Astrocyte (in vitro differentiated cells and primary cell): ENCODE data around the gene TTC12. TPM values are rescaled to one million over a fixed set of nuclear protein-coding genes. Genes with fewer than 3 reads are reported as not detected.

Experiments used
- DNase-seq: peaks from one replicate; pipeline ENCODE4 v3.0.0-alpha.2; 2010; ENCODE audit warnings: low read depth
- FAIRE-seq: peaks from 2 replicates; lab custom pipeline; 2011; peaks lifted over from hg19 to GRCh38; lab: Jason Lieb, UNC
- H2AFZ ChIP-seq: 2 replicates; pipeline ENCODE4 v1.6.0; 2012; ENCODE audit warnings: low read depth, low read length, inconsistent platforms
- H3K27ac ChIP-seq: 2 replicates; pipeline ENCODE4 v1.5.1; 2011; ENCODE audit warnings: low read depth, low read length, inconsistent platforms
- H3K27me3 ChIP-seq: 2 replicates; pipeline ENCODE4 v1.6.0; 2011; ENCODE audit warnings: low read length, inconsistent platforms; ENCODE audit not compliant: insufficient read depth
- H3K36me3 ChIP-seq: 2 replicates; pipeline ENCODE4 v1.5.1; 2011; ENCODE audit warnings: low read length, inconsistent platforms; ENCODE audit not compliant: insufficient read depth
- H3K4me1 ChIP-seq: 2 replicates; pipeline ENCODE4 v1.5.1; 2011; ENCODE audit warnings: low read length, inconsistent platforms; ENCODE audit not compliant: insufficient read depth
- H3K4me2 ChIP-seq: 2 replicates; pipeline ENCODE4 v1.6.0; 2012; ENCODE audit warnings: low read length, inconsistent platforms
- H3K4me3 ChIP-seq: 2 replicates; pipeline ENCODE4 v1.5.1; 2011; ENCODE audit warnings: low read depth, mild to moderate bottlenecking, low read length, inconsistent platforms; ENCODE audit not compliant: insufficient read depth
- H3K79me2 ChIP-seq: 2 replicates; pipeline ENCODE4 v1.6.0; 2012; ENCODE audit warnings: mild to moderate bottlenecking, low read length, inconsistent platforms; ENCODE audit not compliant: insufficient read depth
- H3K9ac ChIP-seq: 2 replicates; pipeline ENCODE4 v1.6.0; 2012; ENCODE audit warnings: mild to moderate bottlenecking, low read length, inconsistent platforms
- H3K9me3 ChIP-seq: 2 replicates; pipeline ENCODE4 v1.5.1; 2012; ENCODE audit warnings: low read depth, mild to moderate bottlenecking, low read length, inconsistent platforms; ENCODE audit not compliant: insufficient read depth
- H4K20me1 ChIP-seq: 2 replicates; pipeline ENCODE4 v1.6.0; 2012; ENCODE audit warnings: low read length, inconsistent platforms; ENCODE audit not compliant: insufficient read depth
- H3K27ac Mint-ChIP-seq: one replicate; pipeline ENCODE4 v1.8.0; 2021; ENCODE audit warnings: mild to moderate bottlenecking, mixed read lengths; ENCODE audit not compliant: unreplicated experiment
- H3K27me3 Mint-ChIP-seq: one replicate; pipeline ENCODE4 v1.8.0; 2021; ENCODE audit warnings: low read depth, mixed read lengths; ENCODE audit not compliant: unreplicated experiment
- H3K36me3 Mint-ChIP-seq: one replicate; pipeline ENCODE4 v1.8.0; 2021; ENCODE audit warnings: low read depth, mixed read lengths; ENCODE audit not compliant: unreplicated experiment
- H3K4me1 Mint-ChIP-seq: one replicate; pipeline ENCODE4 v1.8.0; 2021; ENCODE audit warnings: low read depth, mixed read lengths; ENCODE audit not compliant: unreplicated experiment
- H3K4me3 Mint-ChIP-seq: one replicate; pipeline ENCODE4 v1.8.0; 2021; ENCODE audit warnings: mild to moderate bottlenecking, moderate library complexity, mixed read lengths; ENCODE audit not compliant: unreplicated experiment
- H3K9me3 Mint-ChIP-seq: one replicate; pipeline ENCODE4 v1.8.0; 2021; ENCODE audit warnings: mild to moderate bottlenecking, mixed read lengths; ENCODE audit not compliant: unreplicated experiment
- EZH2 ChIP-seq: IDR thresholded peaks from 2 replicates; pipeline ENCODE4 v1.6.1; 2012; ENCODE audit warnings: mild to moderate bottlenecking, low read length, inconsistent platforms; ENCODE audit not compliant: insufficient read depth
- total RNA-seq: library from RNA; stranded (reverse); gene quantifications from 2 replicates; pipeline ENCODE4 v1.2.1, GENCODE V29; 2021
- TF ChIP-seq, protein P1 (sequence below): IDR thresholded peaks from 2 replicates; pipeline ENCODE4 v1.5.1; 2011; ENCODE audit warnings: low read depth, mild to moderate bottlenecking, inconsistent platforms, low read length, moderate library complexity; ENCODE audit not compliant: insufficient read depth

TTC12 gene
- total RNA-seq, 1 donor from 2014 or later, result 9.4 TPM

DNA sequence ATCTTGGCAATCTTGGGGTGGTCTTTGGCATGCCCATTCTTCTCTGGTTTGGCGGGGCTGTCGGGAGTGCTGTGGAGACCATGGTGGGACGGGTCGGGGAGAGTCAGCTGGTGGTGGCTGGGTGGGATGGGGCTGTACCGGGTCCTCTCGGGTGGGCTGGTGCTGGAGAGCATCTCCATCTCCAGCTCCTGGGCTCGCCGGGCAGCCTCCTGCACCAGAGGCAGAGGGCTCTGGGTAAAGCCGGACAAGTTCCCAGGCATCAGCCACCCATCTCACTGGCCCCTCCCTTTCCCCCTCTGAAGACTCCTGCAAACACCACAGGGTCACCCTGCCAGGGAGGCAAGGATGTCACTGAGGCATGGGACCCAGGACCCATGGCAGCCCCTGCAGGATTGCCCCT lies 98.3 kb downstream of the TTC12 start:
- Histone ChIP-seq H3K9ac (no peak overlapping the region), H3K4me2 (no peak overlapping the region), H3K79me2 (no peaks in the 10 kb centered on the region), H2AFZ (no peak overlapping the region), H3K27ac (no peak overlapping the region), H3K4me3 (no peak overlapping the region), H3K27me3 (peaks cover under 1% of the 10 kb centered on the region), H3K9me3 (no peaks in the 10 kb centered on the region), H3K36me3 (no peaks in the 10 kb centered on the region), H3K4me1 (no peaks in the 10 kb centered on the region), H4K20me1 (no peaks in the 10 kb centered on the region)
- FAIRE-seq (no peak), DNase-seq (no peak)
- Mint-ChIP-seq H3K27ac (no peak overlapping the region), H3K27me3 (peaks cover 76% of the 10 kb centered on the region), H3K36me3 (peaks cover 2% of the 10 kb centered on the region), H3K4me3 (no peak overlapping the region), H3K4me1 (no peaks in the 10 kb centered on the region), H3K9me3 (peaks cover 9% of the 10 kb centered on the region)
- TF ChIP-seq, protein P1, sequence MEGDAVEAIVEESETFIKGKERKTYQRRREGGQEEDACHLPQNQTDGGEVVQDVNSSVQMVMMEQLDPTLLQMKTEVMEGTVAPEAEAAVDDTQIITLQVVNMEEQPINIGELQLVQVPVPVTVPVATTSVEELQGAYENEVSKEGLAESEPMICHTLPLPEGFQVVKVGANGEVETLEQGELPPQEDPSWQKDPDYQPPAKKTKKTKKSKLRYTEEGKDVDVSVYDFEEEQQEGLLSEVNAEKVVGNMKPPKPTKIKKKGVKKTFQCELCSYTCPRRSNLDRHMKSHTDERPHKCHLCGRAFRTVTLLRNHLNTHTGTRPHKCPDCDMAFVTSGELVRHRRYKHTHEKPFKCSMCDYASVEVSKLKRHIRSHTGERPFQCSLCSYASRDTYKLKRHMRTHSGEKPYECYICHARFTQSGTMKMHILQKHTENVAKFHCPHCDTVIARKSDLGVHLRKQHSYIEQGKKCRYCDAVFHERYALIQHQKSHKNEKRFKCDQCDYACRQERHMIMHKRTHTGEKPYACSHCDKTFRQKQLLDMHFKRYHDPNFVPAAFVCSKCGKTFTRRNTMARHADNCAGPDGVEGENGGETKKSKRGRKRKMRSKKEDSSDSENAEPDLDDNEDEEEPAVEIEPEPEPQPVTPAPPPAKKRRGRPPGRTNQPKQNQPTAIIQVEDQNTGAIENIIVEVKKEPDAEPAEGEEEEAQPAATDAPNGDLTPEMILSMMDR, result no peak
- no peak for TF ChIP-seq EZH2

GRCh38 chr11:113415343-113415742 lies 101.0 kb downstream of the TTC12 start:
- H3K4me1 ChIP-seq, result no peaks in the 10 kb centered on the region
- no peak overlapping the region for H3K27ac Mint-ChIP-seq
- H3K9me3 Mint-ChIP-seq, result peaks cover 9% of the 10 kb centered on the region
- no peak overlapping the region for H2AFZ ChIP-seq
- H3K36me3 Mint-ChIP-seq, result peaks cover 2% of the 10 kb centered on the region
- no peak overlapping the region for H3K27ac ChIP-seq
- FAIRE-seq (no peak), DNase-seq (no peak)
- H3K4me3 ChIP-seq, result no peak overlapping the region
- H3K27me3 Mint-ChIP-seq, result peaks cover 79% of the 10 kb centered on the region
- peaks cover 3% of the 10 kb centered on the region for H3K27me3 ChIP-seq
- H3K4me3 Mint-ChIP-seq, result no peak overlapping the region
- no peak overlapping the region for H3K9ac ChIP-seq
- H4K20me1 ChIP-seq, result no peaks in the 10 kb centered on the region
- no peaks in the 10 kb centered on the region for H3K79me2 ChIP-seq
- H3K36me3 ChIP-seq, result no peaks in the 10 kb centered on the region
- H3K9me3 ChIP-seq, result no peaks in the 10 kb centered on the region
- H3K4me1 Mint-ChIP-seq, result no peaks in the 10 kb centered on the region
- TF ChIP-seq, protein P1, result no peak
- TF ChIP-seq EZH2, result no peak
- H3K4me2 ChIP-seq, result no peak overlapping the region

Other genes starting within 250 kb of the TTC12 start
- gene ANKK1, start 73.2 kb downstream of the TTC12 start, total RNA-seq, result 0.19 TPM in 1 of 2 replicates, not detected in the other
- gene DRD2, start 160.8 kb downstream of the TTC12 start, total RNA-seq, result 0.14 TPM in 1 of 2 replicates, not detected in the other